H1 (cell line): Measurements from ENCODE around the gene RNF135. TPM values are rescaled to one million over a fixed set of nuclear protein-coding genes. Genes with fewer than 3 reads are reported as not detected.

Source experiments
- CTCF ChIA-PET: fragments of 300-600 bp; sonication (Branson Sonifier 250); formaldehyde crosslinking; loops from one replicate; lab custom pipeline; 2021; ENCODE audit not compliant: partially characterized antibody; lab: Charles Lee
- POLR2A ChIA-PET: fragments of 300-600 bp; sonication (Branson Sonifier 250); formaldehyde crosslinking; loops from one replicate; lab custom pipeline; 2021; ENCODE audit warnings: inconsistent platforms; ENCODE audit not compliant: partially characterized antibody; lab: Charles Lee
- DNase-seq, 2 experiments: peaks; one replicate each; pipeline versions ENCODE4 v3.0.0 to v3.0.0-alpha.2; 2010 to 2022; ENCODE audit warnings: low spot score in 2 of 2, low read depth in 1 of 2, mixed read lengths in 1 of 2
- FAIRE-seq: peaks from 2 replicates; lab custom pipeline; 2011; peaks lifted over from hg19 to GRCh38; lab: Jason Lieb, UNC
- H2AFZ ChIP-seq: 2 replicates; pipeline ENCODE4 v1.8.1; 2012; ENCODE audit warnings: low read length, inconsistent platforms
- H2AK5ac ChIP-seq: 2 replicates; pipeline ENCODE4 v1.6.1; 2013; ENCODE audit warnings: low read depth, low read length
- H2BK120ac ChIP-seq: replicated peaks from 2 replicates; pipeline ENCODE3; 2013; ENCODE audit warnings: low read depth, low read length, inconsistent platforms
- H2BK12ac ChIP-seq: 2 replicates; pipeline ENCODE4 v1.6.1; 2013; ENCODE audit warnings: low read depth, low read length
- H2BK15ac ChIP-seq: 2 replicates; pipeline ENCODE4 v1.6.1; 2013; ENCODE audit warnings: low read length
- H2BK20ac ChIP-seq: 2 replicates; pipeline ENCODE4 v1.6.1; 2013; ENCODE audit warnings: low read length
- H2BK5ac ChIP-seq: 2 replicates; pipeline ENCODE4 v1.6.1; 2013; ENCODE audit warnings: low read depth, low read length
- H3K14ac ChIP-seq: 2 replicates; pipeline ENCODE4 v1.6.1; 2013; ENCODE audit warnings: inconsistent platforms; ENCODE audit not compliant: insufficient read length
- H3K18ac ChIP-seq: 2 replicates; pipeline ENCODE4 v1.6.1; 2013; ENCODE audit warnings: low read length; ENCODE audit errors: extremely low read depth
- H3K23ac ChIP-seq: 2 replicates; pipeline ENCODE4 v1.6.1; 2013; ENCODE audit warnings: inconsistent platforms; ENCODE audit not compliant: insufficient read length
- H3K23me2 ChIP-seq: 2 replicates; pipeline ENCODE4 v1.6.1; 2013; ENCODE audit warnings: low read depth, low read length
- H3K27ac ChIP-seq: 2 replicates; pipeline ENCODE4 v1.6.1; 2011; ENCODE audit warnings: low read depth, low read length, inconsistent platforms
- H3K27me3 ChIP-seq, 4 experiments: replicated peaks in 1 of 4; 1 replicate in 1 of 4; 2 replicates in 3 of 4; pipeline versions ENCODE4 v1.6.1 to v1.8.1; 2011 to 2013; ENCODE audit warnings: low read length in 3 of 4, mild to moderate bottlenecking in 3 of 4, inconsistent platforms in 2 of 4, mixed read lengths in 2 of 4, moderate library complexity in 1 of 4; ENCODE audit not compliant: control insufficient read depth in 3 of 4, insufficient read depth in 3 of 4; ENCODE audit errors: extremely low read depth in 1 of 4
- H3K36me3 ChIP-seq, 4 experiments: 2 replicates each; pipeline versions ENCODE4 v1.6.1 to v1.8.1; 2011 to 2013; ENCODE audit warnings: mild to moderate bottlenecking in 4 of 4, low read length in 3 of 4, moderate library complexity in 2 of 4, control low read depth in 1 of 4, inconsistent platforms in 1 of 4; ENCODE audit not compliant: insufficient read depth in 4 of 4, control insufficient read depth in 2 of 4
- H3K4ac ChIP-seq: replicated peaks from 2 replicates; pipeline ENCODE3; 2013; ENCODE audit warnings: low read length, low read depth, mixed read lengths, inconsistent platforms; ENCODE audit not compliant: insufficient read length
- H3K4me1 ChIP-seq, 4 experiments: replicated peaks in 1 of 4; 1 replicate in 1 of 4; 2 replicates in 3 of 4; pipeline versions ENCODE4 v1.6.1 to v1.8.1; 2011 to 2013; ENCODE audit warnings: low read length in 3 of 4, inconsistent platforms in 2 of 4, mixed read lengths in 1 of 4; ENCODE audit not compliant: insufficient read depth in 4 of 4, control insufficient read depth in 3 of 4
- H3K4me2 ChIP-seq, 2 experiments: 2 replicates each; pipeline versions ENCODE4 v1.6.1 to v1.8.1; 2011 to 2013; ENCODE audit warnings: low read depth in 2 of 2, low read length in 2 of 2, control low read depth in 1 of 2, inconsistent platforms in 1 of 2, mild to moderate bottlenecking in 1 of 2; ENCODE audit not compliant: insufficient read depth in 1 of 2
- H3K4me3 ChIP-seq, 4 experiments: fragments of 200-600, 300-600 bp in 1 of 4; sonication (generic), shearing (Covaris generic), sonication (Bioruptor Twin) in 1 of 4; 2 replicates each; pipeline versions ENCODE4 v1.5.1 to v1.8.1; 2011 to 2016; ENCODE audit warnings: low read length in 4 of 4, low read depth in 3 of 4, control low read depth in 2 of 4, inconsistent platforms in 2 of 4, mild to moderate bottlenecking in 2 of 4, mixed read lengths in 1 of 4, moderate library complexity in 1 of 4; ENCODE audit not compliant: insufficient read depth in 2 of 4; ENCODE audit errors: extremely low read depth in 1 of 4
- H3K56ac ChIP-seq: replicated peaks from 2 replicates; pipeline ENCODE3; 2013; ENCODE audit warnings: low read depth, mild to moderate bottlenecking, mixed read lengths, low read length, inconsistent platforms; ENCODE audit not compliant: insufficient read length
- H3K79me1 ChIP-seq: 2 replicates; pipeline ENCODE4 v1.6.1; 2013; ENCODE audit warnings: low read depth, low read length, control low read depth
- H3K79me2 ChIP-seq, 2 experiments: 2 replicates each; pipeline versions ENCODE4 v1.6.1 to v1.8.1; 2012 to 2013; ENCODE audit warnings: low read length in 2 of 2, mild to moderate bottlenecking in 2 of 2, inconsistent platforms in 1 of 2; ENCODE audit not compliant: insufficient read depth in 2 of 2, control insufficient read depth in 1 of 2
- H3K9ac ChIP-seq, 4 experiments: replicated peaks in 1 of 4; 1 replicate in 1 of 4; 2 replicates in 3 of 4; pipeline versions ENCODE4 v1.6.1 to v1.8.1; 2011 to 2013; ENCODE audit warnings: low read depth in 3 of 4, low read length in 3 of 4, control low read depth in 2 of 4, mild to moderate bottlenecking in 2 of 4, moderate library complexity in 2 of 4, inconsistent platforms in 1 of 4; ENCODE audit errors: extremely low read depth in 1 of 4
- H3K9me3 ChIP-seq, 2 experiments: 2 replicates each; pipeline versions ENCODE4 v1.6.1 to v1.8.1; 2012 to 2013; ENCODE audit warnings: mild to moderate bottlenecking in 2 of 2, moderate library complexity in 2 of 2, control low read depth in 1 of 2, inconsistent platforms in 1 of 2, low read depth in 1 of 2, low read length in 1 of 2, mixed read lengths in 1 of 2; ENCODE audit not compliant: insufficient read depth in 2 of 2
- H4K20me1 ChIP-seq, 2 experiments: replicated peaks in 1 of 2; 2 replicates each; pipeline versions ENCODE3 to v1.8.1; 2011 to 2013; ENCODE audit warnings: inconsistent platforms in 2 of 2, low read length in 2 of 2, mild to moderate bottlenecking in 1 of 2; ENCODE audit not compliant: insufficient read depth in 2 of 2, control insufficient read depth in 1 of 2
- H4K5ac ChIP-seq: 2 replicates; pipeline ENCODE4 v1.6.1; 2013; ENCODE audit warnings: low read length, low read depth, mixed read lengths, inconsistent platforms; ENCODE audit not compliant: insufficient read length
- H4K8ac ChIP-seq: 2 replicates; pipeline ENCODE4 v1.8.0; 2013; ENCODE audit warnings: mild to moderate bottlenecking, moderate library complexity, low read length, inconsistent platforms; ENCODE audit not compliant: insufficient read depth; ENCODE audit errors: extremely low read depth
- H4K91ac ChIP-seq: replicated peaks from 2 replicates; pipeline ENCODE3; 2013; ENCODE audit warnings: low read length, mixed read lengths, inconsistent platforms; ENCODE audit not compliant: insufficient read length
- CBX5 ChIP-seq: fragments of 300-800, 300-1000 bp; sonication (generic); IDR thresholded peaks from 2 replicates; pipeline ENCODE4 v1.7.1; 2016; ENCODE audit warnings: antibody characterized with exemption, low read length, low read depth
- EZH2 ChIP-seq: fragments of 200-600 bp; sonication (generic); IDR thresholded peaks from 2 replicates; pipeline ENCODE4 v1.7.1; 2012; ENCODE audit warnings: low read depth, mild to moderate bottlenecking, moderate library complexity, low read length, inconsistent platforms; ENCODE audit not compliant: severe bottlenecking
- KDM4A ChIP-seq: IDR thresholded peaks from one replicate; pipeline ENCODE4 v1.7.1; 2012; ENCODE audit warnings: low read depth, mild to moderate bottlenecking, moderate library complexity, low read length, inconsistent platforms; ENCODE audit not compliant: severe bottlenecking
- KDM5A ChIP-seq: fragments of 200-600 bp; IDR thresholded peaks from 2 replicates; pipeline ENCODE4 v1.7.1; 2012; ENCODE audit warnings: mild to moderate bottlenecking, low read length, inconsistent platforms, mixed read lengths
- POLR2A ChIP-seq, 2 experiments: IDR thresholded peaks; 1 replicate in 1 of 2; 2 replicates in 1 of 2; pipeline ENCODE4 v1.6.1; 2011; ENCODE audit warnings: low read depth in 2 of 2, low read length in 2 of 2, mild to moderate bottlenecking in 2 of 2; ENCODE audit errors: control extremely low read depth in 1 of 2
- RFX5 ChIP-seq: IDR thresholded peaks from 2 replicates; pipeline ENCODE4 v1.6.1; 2011; ENCODE audit warnings: low read depth, low read length, improper control_type of control experiment, borderline replicate concordance
- SIX5 ChIP-seq: IDR thresholded peaks from 2 replicates; pipeline ENCODE4 v1.6.1; 2011; ENCODE audit warnings: mild to moderate bottlenecking, low read depth, low read length
- TAF1 ChIP-seq: IDR thresholded peaks from 2 replicates; pipeline ENCODE4 v1.6.1; 2011; ENCODE audit warnings: mild to moderate bottlenecking, low read depth, low read length
- WGBS, 2 experiments: shearing (Covaris generic) in 1 of 2; methylation state at CpG; one replicate each; pipeline versions ENCODE4 v1.1.6 to v1.1.7; 2013 to 2015; ENCODE audit warnings: low lambda C conversion rate in 2 of 2, mixed read lengths in 2 of 2, inconsistent platforms in 1 of 2, low coverage in 1 of 2, missing lambda C conversion rate in 1 of 2; ENCODE audit not compliant: insufficient replicate concordance in 2 of 2, insufficient coverage in 1 of 2, insufficient read length in 1 of 2; ENCODE audit errors: extremely low coverage in 1 of 2, missing lambda C conversion rate in 1 of 2; 5-methylcytosine and 5-hydroxymethylcytosine counted together
- polyA plus RNA-seq, 7 experiments: library from polyadenylated mRNA; depleted of rRNA in 3 of 7; stranded (reverse) in 5 of 7; unstranded in 2 of 7; fragments of >200 nt in 5 of 7; fragments of 200-250 nt in 2 of 7; gene quantifications; 1 replicate in 5 of 7; 2 replicates in 1 of 7; 4 replicates in 1 of 7; pipeline versions ENCODE4 v1.2.1 to v1.2.3, GENCODE V29; 2011 to 2013; ENCODE audit warnings: missing spikeins in 2 of 7, mixed read lengths in 2 of 7
- total RNA-seq: library from RNA; stranded (reverse); fragmentation: NEBNext Ultra II Directional; extraction: Animal tissue kit (Norgen Biotek cat#: 25700); gene quantifications from 2 replicates; pipeline ENCODE4 v1.2.1, GENCODE V29; 2021
- TF ChIP-seq, protein P1 (sequence below), 3 experiments: IDR thresholded peaks; 1 replicate in 2 of 3; 2 replicates in 1 of 3; pipeline versions ENCODE4 v1.5.1 to v1.6.1; 2011; ENCODE audit warnings: low read length in 3 of 3, mild to moderate bottlenecking in 3 of 3, inconsistent platforms in 2 of 3, low read depth in 1 of 3, moderate library complexity in 1 of 3; ENCODE audit not compliant: insufficient read depth in 1 of 3; ENCODE audit errors: control extremely low read depth in 1 of 3
- TF ChIP-seq, protein P2 (sequence below): IDR thresholded peaks from 2 replicates; pipeline ENCODE4 v1.6.1; 2012; ENCODE audit warnings: inconsistent platforms

RNF135 gene
- total and polyA plus RNA-seq, 2 of the 8 experiments (the other 6 are each of a cell fraction or from before 2014, with no cell fraction given) = 8.8 to 9.0 TPM

DNA sequence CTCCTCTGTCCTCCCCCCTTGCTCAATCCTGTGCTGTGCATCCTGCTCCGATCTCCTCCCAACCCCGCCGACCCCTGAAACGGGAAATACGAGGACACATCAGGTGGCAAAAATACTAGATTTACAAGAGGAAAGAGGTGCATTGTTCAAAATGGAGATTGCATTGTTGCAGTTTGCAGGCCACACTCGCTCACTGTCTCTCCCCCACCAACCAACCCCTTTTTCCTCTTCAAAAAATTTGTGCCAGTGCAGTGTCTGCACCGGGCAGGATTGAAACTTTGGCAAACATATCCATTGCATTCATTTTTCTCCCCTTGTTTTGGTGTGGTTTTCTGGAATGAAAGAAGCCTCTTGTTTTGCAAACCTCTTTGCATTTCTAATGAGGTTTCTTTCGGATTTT lies 61.0 kb downstream of the RNF135 start:
- H3K9me3 ChIP-seq = no peaks in the 10 kb centered on the region
- TF ChIP-seq POLR2A (IDR thresholded peaks at IDR 0.05; ENCODE audit: control extremely low read depth in 1 of 2, low read depth in 2 of 2, low read length in 2 of 2) = no peak
- TF ChIP-seq KDM4A = no peak
- TF ChIP-seq, protein P1, sequence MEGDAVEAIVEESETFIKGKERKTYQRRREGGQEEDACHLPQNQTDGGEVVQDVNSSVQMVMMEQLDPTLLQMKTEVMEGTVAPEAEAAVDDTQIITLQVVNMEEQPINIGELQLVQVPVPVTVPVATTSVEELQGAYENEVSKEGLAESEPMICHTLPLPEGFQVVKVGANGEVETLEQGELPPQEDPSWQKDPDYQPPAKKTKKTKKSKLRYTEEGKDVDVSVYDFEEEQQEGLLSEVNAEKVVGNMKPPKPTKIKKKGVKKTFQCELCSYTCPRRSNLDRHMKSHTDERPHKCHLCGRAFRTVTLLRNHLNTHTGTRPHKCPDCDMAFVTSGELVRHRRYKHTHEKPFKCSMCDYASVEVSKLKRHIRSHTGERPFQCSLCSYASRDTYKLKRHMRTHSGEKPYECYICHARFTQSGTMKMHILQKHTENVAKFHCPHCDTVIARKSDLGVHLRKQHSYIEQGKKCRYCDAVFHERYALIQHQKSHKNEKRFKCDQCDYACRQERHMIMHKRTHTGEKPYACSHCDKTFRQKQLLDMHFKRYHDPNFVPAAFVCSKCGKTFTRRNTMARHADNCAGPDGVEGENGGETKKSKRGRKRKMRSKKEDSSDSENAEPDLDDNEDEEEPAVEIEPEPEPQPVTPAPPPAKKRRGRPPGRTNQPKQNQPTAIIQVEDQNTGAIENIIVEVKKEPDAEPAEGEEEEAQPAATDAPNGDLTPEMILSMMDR (IDR thresholded peaks at IDR 0.05; ENCODE audit: control extremely low read depth in 1 of 3, insufficient read depth in 1 of 3, low read depth in 1 of 3, low read length in 3 of 3) = no peak
- no peak for TF ChIP-seq KDM5A
- TF ChIP-seq CBX5 = no peak
- no peak for TF ChIP-seq TAF1
- no peak for TF ChIP-seq EZH2
- TF ChIP-seq, protein P2, sequence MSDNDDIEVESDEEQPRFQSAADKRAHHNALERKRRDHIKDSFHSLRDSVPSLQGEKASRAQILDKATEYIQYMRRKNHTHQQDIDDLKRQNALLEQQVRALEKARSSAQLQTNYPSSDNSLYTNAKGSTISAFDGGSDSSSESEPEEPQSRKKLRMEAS = no peak
- no peak for TF ChIP-seq SIX5
- TF ChIP-seq RFX5 = no peak
- TF ChIP-seq, all 59 proteins: peak for 0
- Histone ChIP-seq H4K20me1 (no peaks in the 10 kb centered on the region), H2AK5ac (no peak overlapping the region), H2BK120ac (no peak overlapping the region), H4K5ac (no peak overlapping the region), H4K8ac (no peak overlapping the region), H3K79me2 (no peaks in the 10 kb centered on the region), H2AFZ (peak overlapping the region; percentile 84; the same call in 1 of the 2 replicates), H3K27me3 (no peaks in the 10 kb centered on the region), H4K91ac (no peak overlapping the region), H3K23ac (no peak overlapping the region), H2BK5ac (no peak overlapping the region), H3K79me1 (no peaks in the 10 kb centered on the region), H3K4me2 (no peak overlapping the region), H3K4me1 (peaks cover 0 to 8% (median 3%) of the 10 kb centered on the region in 4 experiments; a peak in 4 of 7 replicates), H3K18ac (no peak overlapping the region), H3K23me2 (no peaks in the 10 kb centered on the region; the same call in 1 of the 2 replicates), H3K4ac (no peak overlapping the region), H3K9ac (no peak overlapping the region), H2BK15ac (no peak overlapping the region), H3K56ac (no peak overlapping the region), H2BK20ac (no peak overlapping the region), H3K27ac (no peak overlapping the region), H2BK12ac (no peak overlapping the region), H3K14ac (no peak overlapping the region), H3K36me3 (no peaks in the 10 kb centered on the region), H3K4me3 (peak overlapping the region in 1 of 4 experiments; percentile 31; a peak in 1 of 8 replicates)
- CTCF ChIA-PET = no interaction called here
- FAIRE-seq (no peak), DNase-seq (no peak)
- POLR2A ChIA-PET = no interaction called here
- 79% methylated on average over 8 of the region's 8 CpGs; no CpG with 5 or more reads in 1 of the 2 experiments for WGBS, 2 experiments
